Stimulated activated CD8-positive, alpha-beta memory T cell treated with anti-CD3 and anti-CD28 coated beads, Interleukin-12 subunit alpha, Interleukin-12 subunit beta, amount 100 ng/mL, for 24 hours (primary cell): ENCODE results near the gene LYRM9.
"Not testable (repeated sequence)": the region's sequence is repeated elsewhere in the genome, so short reads cannot be mapped to it uniquely, and the experiment has no call there.

Experiments
- DNase-seq: peaks from one replicate; pipeline ENCODE4 v3.0.0-alpha.2; 2020; ENCODE audit errors: extremely low read depth

Gene LYRM9

DNA sequence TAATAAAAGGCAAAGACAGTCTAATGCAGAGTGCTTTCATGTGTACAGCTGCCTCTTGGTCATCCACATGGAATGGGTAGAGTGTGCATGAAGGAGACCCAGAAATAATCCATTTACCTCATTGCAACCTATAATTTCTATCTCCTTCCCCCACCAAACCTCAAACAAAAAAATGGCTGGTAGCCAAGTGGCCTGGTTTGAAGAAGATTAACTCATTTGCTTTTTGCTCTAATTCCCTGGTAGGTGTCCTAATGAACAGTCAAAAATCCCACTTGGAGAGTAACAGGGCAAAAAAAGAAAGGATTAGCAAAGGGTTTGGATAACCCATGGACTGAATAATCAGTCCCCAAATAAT lies 13.0 kb upstream of the LYRM9 start:
- no peak for DNase-seq

DNA sequence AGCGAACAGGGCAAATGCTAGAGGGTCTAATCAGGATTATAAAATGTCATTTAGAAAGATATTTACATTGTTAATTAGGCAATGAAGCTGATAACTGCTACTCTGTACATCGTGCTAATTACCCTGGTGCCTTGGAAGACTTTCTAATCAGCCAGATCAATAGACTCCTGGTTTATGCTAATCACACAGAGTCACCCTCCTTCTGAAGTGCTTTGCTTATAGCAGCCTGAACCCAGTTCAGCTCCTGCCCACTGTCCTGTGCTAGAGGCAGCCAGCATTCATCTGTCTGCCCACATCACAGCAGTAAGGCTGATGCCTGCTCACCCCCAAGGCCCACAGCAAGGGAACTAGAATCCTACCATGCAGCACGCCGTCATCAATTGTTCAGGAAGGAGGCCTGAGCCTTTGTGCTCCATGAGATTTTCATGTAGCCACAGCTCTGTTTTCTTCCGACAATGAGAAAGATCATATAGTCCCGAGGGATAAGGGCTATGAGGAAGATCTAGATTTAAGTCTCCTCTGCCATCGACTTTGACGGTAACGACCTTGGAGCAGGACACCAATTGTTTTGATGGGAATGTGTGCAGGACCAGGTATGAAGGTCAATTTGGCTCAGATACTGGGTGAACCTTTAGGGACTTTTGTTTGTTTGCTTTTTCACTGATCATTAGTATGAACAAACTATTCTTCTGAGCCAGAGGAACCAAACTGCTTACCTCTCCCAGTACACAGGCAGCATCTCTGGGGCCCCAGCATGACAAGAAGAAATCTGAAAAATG lies 12.5 kb upstream of the LYRM9 start:
- no peak for DNase-seq

DNA sequence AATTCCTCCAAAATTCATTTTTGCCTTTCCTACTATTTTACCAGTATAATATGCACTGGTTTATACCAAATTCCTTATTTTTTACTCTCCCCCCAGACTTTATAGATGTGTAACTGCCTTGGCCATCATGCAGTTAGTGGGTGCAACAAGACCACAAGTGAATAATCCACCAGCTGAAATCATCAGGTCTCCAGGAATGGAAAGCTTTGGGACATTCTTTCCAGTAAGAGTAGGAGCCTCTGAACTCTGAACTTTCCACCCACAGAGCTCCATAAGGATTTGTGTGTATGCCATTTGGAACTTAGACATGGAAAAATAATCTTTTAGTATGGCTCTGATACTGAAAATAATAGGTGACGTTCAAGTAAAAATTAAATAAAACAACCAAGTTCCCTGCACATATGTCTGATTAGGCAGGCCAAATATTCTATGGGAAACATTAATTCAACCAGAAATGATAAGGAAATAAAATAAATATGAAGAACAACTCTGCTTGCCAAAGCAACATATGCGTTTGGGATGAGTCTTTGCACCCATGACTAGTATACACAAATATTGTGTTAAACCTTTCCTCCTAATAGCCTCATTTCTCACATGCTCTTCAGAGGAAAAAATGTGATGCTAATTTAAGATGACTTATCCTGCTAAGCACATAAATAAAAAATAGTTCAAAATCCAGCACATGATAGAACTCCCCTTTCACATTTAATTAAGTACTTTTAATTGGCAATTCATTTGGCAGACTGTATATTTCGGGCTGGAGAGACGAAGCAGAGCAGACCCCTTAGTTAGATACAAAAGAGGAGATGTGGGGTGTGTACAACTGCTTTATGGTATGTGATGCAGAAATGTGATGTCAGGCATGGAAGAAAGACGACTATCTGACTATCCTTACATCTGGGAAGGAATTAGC lies 11.6 kb upstream of the LYRM9 start:
- DNase-seq = no peak

GRCh38 chr17:27904114-27904513 lies 10.9 kb upstream of the LYRM9 start:
- no peak for DNase-seq

DNA sequence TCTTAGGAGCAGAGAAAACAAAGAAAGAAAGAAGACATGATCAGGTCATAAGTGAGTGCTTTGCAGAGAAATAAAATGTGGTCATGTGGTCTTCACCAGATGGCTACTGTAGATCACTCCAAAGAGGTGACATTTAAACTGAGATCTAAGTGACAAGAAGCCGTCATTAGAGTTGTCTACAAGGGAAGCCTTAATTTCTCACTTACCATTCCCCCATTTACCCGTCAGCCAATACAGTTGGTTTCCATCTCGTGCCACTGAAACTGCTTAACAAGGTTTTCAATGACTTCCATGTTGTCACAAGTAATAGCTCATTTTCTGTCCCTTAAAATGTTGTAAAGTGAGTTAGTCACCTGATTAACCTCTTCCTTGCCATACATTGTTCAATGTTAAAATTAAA lies 6.4 kb upstream of the LYRM9 start:
- no peak for DNase-seq

DNA sequence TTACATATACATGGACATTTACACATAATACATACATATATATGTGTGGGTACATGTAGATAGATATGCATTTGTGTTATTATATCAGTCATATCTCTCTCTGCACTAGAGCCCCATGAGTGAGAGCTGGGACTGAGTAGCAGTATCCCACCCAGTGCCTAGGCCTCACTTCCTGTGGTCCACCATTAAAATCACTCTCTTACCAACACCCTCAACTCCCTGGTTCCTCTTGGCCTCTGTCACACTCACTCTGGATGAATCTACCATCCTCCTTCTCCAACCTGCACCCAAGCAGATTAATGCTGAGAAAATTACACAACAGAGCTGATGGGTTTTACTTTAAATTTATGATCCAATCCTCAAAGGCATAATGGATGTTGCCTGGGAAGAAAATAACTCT lies 4.9 kb upstream of the LYRM9 start:
- DNase-seq = no peak

DNA sequence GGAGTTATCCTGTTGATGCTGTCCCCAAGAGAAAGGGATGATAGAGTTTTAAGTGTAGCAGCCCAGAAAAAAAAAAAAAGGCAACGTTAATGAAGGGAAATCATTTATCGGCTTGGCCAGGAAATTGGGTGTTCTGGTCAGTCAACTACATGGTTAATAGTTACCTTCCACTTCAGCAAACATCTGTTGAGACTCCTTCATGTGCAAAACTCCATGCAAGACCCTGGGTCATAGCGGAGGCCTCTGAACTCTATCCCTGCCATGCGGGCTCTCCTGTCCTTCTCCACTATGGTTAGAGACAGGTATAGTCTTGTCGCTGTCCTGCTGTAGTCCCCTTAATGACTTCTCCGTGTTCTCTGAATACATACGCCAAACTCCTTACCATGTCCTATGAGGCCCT lies 3.5 kb upstream of the LYRM9 start:
- no peak for DNase-seq

- no peak for DNase-seq
Measured at GRCh38 chr17:27895940-27896535, 2.9 kb upstream of the LYRM9 start.

- no peak for DNase-seq
Measured at GRCh38 chr17:27895123-27895895, 2.1 kb upstream of the LYRM9 start.

DNA sequence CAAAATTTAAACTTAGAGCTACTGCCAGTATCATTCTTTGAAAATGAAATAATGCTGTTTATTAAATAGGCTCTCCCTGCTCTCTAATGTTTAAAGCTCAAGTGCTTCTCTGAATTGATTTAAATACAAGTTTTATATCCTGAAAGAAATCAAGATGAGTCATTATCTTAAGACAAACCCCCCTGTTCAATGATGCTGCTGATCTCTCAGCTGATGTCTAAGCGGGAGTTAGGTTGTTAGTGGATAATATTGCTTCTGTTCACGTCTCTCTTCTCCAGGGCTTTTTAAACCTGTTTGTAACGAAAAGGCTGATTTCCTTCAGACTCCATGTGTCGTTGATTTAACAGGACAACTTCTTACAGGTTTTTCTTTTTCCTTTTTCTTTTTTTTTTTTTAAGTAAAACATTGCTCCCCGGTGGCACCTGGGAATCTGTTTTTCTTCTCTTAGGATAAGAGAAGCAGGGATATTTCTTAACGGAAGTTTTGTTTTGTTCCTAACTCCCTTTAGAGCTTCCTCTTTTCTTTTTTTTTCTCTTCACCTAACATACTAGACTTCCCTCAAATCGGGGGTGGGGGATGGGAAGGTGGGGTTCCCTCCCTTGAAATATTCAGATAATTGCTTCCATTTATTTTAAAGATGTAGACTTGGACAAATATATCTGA lies 807 bp upstream of the LYRM9 start:
- no peak for DNase-seq

- DNase-seq = no peak
Measured at GRCh38 chr17:27892542-27892865, 661 bp downstream of the LYRM9 start.

DNA sequence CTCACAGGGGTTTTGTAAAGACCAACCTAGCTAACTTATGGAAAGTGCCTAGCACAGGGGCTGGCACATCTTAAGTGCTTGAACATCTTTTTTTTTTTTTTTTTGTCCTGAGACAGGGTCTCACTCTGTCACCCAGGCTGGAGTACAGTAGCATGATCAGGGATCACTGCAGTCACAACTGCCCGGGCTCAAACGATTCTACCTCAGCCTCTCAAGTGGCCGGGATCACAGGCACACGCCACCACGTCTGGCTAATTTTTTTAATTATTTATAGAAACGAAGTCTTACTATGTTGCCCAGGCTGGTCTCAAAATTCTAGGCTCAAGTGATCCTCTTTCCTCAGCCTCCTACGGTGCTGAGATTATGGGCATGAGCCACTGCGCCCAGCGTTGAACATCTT lies 1.3 kb downstream of the LYRM9 start:
- DNase-seq = no peak

GRCh38 chr17:27889711-27890251 lies 3.4 kb downstream of the LYRM9 start:
- DNase-seq = no peak

DNA sequence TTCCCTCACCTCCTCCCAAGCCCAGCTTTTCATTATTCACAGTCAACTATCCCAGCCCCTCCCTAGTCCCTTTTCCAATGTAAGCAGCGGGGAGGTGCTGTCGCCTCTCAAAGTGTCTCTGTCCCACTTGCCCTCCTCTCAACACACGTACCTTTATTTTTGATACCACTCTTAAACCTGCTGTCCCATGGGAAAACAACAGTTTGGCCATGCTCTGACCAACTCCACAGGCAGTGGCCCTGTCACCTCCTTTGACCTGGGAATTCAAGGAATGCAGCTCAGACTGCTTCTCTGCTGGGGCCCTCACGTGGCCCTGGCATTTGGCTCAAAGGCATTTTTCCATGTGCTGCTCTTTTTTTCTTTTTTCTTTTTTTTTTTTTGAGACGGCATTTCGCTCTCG lies 4.2 kb downstream of the LYRM9 start:
- no peak for DNase-seq

GRCh38 chr17:27888067-27888466 lies 5.1 kb downstream of the LYRM9 start:
- DNase-seq = no peak

- not testable (repeated sequence) for DNase-seq
Measured at GRCh38 chr17:27886348-27886906, 6.7 kb downstream of the LYRM9 start.

DNA sequence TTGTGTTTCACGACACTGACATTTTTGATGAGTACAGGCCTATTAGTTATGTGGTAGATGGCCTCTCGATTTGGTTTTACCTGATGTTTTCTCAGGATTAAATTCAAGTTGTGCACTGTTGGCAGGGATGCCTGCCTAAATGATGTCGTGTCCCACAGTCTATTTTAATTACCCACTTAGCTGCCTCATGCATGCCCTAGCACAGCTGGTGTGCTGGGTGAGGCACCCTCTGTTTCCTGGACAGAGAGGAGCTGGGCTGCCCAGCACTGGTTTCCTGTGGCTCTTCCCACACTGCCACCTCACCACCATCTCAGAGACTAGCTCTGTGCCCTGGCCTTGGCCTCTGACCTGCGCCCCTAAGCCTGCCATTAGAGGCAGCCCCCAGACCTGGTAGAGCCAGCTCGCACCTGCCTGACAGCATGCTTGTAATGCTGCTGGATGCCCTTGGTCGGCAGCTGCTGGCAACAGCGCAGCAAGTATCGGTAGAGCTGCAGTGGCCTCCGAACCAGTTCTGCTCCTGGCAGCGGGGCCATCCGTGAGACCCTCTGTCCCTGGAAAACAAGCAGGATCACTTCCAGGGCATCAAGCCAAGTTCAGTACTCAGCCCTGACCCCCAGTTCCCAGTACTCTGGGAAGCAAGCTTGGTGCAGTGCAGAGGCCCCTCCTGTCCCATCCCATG lies 10.9 kb downstream of the LYRM9 start:
- no peak for DNase-seq

DNA sequence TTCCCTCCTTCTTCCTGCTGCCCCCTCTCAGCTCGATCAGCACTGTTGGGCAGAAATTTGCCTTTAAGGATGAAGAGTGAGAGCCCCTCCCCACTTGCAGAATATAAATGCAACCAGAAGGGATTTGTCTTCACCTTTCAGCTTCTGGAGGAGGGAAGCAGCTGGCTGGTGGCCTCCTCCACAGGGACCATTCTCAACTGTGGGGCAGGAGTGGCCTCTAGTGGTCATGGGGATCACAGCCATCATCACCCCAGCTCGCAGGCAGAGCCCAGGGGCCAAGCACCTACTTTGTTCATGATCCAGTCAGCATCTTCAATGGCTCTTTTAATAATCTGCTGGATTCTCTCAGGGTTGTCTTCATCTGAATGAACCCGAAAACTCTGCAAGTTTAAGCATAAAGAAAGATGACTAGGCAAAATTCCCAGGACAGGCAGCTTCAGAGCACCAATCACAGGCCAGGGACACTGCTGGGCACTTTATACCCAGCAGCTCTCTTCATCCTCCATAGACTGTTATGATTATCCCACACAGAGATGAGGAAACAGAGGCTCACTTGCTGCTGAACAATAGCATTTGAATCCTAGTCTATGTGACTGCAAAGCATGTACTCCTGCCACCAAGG lies 13.1 kb downstream of the LYRM9 start:
- peak; percentile 17 for DNase-seq

DNA sequence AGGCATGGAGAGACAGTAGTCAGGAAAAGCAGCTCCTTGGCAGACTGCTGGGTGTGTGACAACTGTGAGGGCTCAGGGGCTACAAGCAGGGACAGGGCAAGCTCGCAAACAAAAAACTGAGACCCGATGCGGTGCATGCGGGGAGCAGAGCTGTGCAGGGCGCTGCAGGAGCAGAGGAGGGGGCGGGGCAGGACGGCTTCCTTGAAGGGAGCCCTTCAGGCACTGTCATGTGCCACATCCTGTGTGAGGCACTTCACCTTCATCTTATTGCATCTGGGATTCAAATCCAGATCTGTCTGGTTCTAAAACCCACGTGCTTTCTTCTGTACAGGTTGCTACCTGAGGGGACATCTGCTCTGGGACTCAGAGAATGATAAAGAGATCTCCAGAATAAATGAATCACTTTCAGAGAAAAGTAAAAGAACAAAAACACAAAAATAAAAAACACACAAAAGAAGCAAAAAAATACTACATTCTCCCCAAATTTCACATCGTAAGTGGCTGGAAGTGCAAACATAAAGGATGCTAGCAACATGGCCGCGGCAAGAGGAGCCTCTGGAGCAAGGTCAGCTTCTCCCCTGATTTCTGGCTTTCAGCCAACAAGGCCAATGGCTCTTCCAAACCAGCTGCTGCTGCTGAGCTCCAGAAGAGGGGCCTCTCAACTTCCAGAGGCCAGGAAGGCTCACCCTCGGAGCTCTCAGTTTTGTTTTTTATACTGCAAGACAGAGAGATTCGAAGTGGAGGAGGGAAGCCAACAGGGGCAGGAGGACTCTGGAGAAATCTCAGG lies 14.2 kb downstream of the LYRM9 start:
- DNase-seq = no peak
